Aorta (tissue), 5 donors: ENCODE measurements around the gene RAB5IF. TPM values are rescaled to one million over a fixed set of nuclear protein-coding genes. Genes with fewer than 3 reads are reported as not detected.
A peak's percentile ranks its signal among the peaks of the same experiment; 100 is the strongest.

ENCODE experiments used
- ATAC-seq: fragments of 200-7000 bp; cut with Tn5 transposase; one replicate; pipeline ENCODE4 v1.9.1; 2022; ENCODE audit warnings: moderate library complexity; ENCODE audit not compliant: low FRiP score
- DNase-seq, 2 donors: peaks; one replicate each; pipeline ENCODE4 v3.0.0-alpha.2; 2020
- H3K27ac ChIP-seq, 2 donors: one replicate each; pipeline ENCODE4 v1.5.1; 2013; ENCODE audit warnings: low read length in 2 of 2, mild to moderate bottlenecking in 2 of 2, moderate library complexity in 2 of 2, control low read depth in 1 of 2, inconsistent platforms in 1 of 2, low read depth in 1 of 2
- H3K27me3 ChIP-seq, 2 donors: one replicate each; pipeline ENCODE4 v1.6.1; 2013; ENCODE audit warnings: control low read depth in 1 of 2, low read length in 1 of 2, mild to moderate bottlenecking in 1 of 2, moderate library complexity in 1 of 2; ENCODE audit not compliant: insufficient read depth in 2 of 2, control insufficient read depth in 1 of 2
- H3K36me3 ChIP-seq, 2 donors: one replicate each; pipeline ENCODE4 v1.6.1; 2013; ENCODE audit warnings: control low read depth in 1 of 2, low read length in 1 of 2, mild to moderate bottlenecking in 1 of 2; ENCODE audit not compliant: insufficient read depth in 2 of 2, control insufficient read depth in 1 of 2
- H3K4me1 ChIP-seq, 2 donors: one replicate each; pipeline ENCODE4 v1.6.1; 2013; ENCODE audit warnings: low read length in 2 of 2, control low read depth in 1 of 2, mild to moderate bottlenecking in 1 of 2, moderate library complexity in 1 of 2; ENCODE audit not compliant: insufficient read depth in 2 of 2, control insufficient read depth in 1 of 2
- H3K4me3 ChIP-seq, 2 donors: one replicate each; pipeline ENCODE4 v1.5.1; 2013; ENCODE audit warnings: low read length in 2 of 2, control low read depth in 1 of 2, mild to moderate bottlenecking in 1 of 2
- H3K9me3 ChIP-seq: one replicate; pipeline ENCODE4 v1.6.1; 2013; ENCODE audit warnings: mild to moderate bottlenecking, low read length; ENCODE audit not compliant: control insufficient read depth
- WGBS, 2 donors: extraction: QIAGEN DNeasy Blood & Tissue Kit; methylation state at CpG; one replicate each; pipeline ENCODE4 v1.1.7; 2013; 5-methylcytosine and 5-hydroxymethylcytosine counted together
- intact Hi-C, 2 donors: fragments of 100-400 bp; cut with DNase I; formaldehyde crosslinking; loops; one replicate each; pipeline versions ENCODE4 v1.14.2 to v1.15.0; 2022
- polyA plus RNA-seq, 2 donors: library from polyadenylated mRNA; stranded (reverse); fragments of 200-250 nt; gene quantifications; one replicate each; pipeline ENCODE4 v1.2.3, GENCODE V29; 2013
- total RNA-seq, 2 donors: library from RNA; stranded (reverse); fragmentation: NEBNext Ultra II Directional; extraction: Animal tissue kit (Norgen Biotek cat#: 25700); gene quantifications; one replicate each; pipeline ENCODE4 v1.2.1, GENCODE V29; 2021
- donor health status: healthy with polysubstance abuse.
- donor health status: Bipolar disorder and iron deficiency.
- donor health status: DM: no; HTN: no; CAD: no.
- donor health status: DM: no; HTN: no; CAD: no.
- donor health status: DM: yes; HTN: yes; CAD: no.

RAB5IF gene
- total and polyA plus RNA-seq, 4 donors = 39.8 to 71.0 (median 50.1) TPM

DNA sequence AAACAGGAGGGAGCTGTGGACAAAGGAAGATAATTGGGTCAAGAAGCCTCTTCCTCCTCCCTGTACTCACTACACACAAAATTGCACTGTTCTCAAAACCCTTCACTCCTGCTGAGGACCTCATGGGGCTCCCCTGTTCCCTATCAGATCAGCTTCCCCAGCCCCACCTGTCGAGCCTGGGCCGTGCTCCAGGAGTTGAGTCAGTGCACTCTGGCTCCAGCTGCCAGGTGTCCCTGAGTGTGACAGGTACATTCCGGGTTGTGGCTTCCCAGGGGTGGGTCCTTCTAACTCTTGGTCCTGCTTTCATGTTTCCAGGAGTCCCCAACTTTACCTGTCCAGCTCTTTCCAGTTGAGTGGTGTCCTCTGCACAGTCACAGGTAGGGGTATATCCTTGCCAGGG is 8.4 kb downstream of the RAB5IF start:
- Histone ChIP-seq H3K4me3 (no peak overlapping the region), H3K36me3 (peaks cover 0 to 6% of the 10 kb centered on the region in 2 donors), H3K4me1 (no peaks in the 10 kb centered on the region), H3K27me3 (no peaks in the 10 kb centered on the region), H3K9me3 (no peaks in the 10 kb centered on the region), H3K27ac (no peak overlapping the region)
- DNase-seq (no peak), ATAC-seq (no peak)
- intact Hi-C loops = no loop called here
- 78 to 84% methylated on average over 3 of the region's 3 CpGs for WGBS, 2 donors

DNA sequence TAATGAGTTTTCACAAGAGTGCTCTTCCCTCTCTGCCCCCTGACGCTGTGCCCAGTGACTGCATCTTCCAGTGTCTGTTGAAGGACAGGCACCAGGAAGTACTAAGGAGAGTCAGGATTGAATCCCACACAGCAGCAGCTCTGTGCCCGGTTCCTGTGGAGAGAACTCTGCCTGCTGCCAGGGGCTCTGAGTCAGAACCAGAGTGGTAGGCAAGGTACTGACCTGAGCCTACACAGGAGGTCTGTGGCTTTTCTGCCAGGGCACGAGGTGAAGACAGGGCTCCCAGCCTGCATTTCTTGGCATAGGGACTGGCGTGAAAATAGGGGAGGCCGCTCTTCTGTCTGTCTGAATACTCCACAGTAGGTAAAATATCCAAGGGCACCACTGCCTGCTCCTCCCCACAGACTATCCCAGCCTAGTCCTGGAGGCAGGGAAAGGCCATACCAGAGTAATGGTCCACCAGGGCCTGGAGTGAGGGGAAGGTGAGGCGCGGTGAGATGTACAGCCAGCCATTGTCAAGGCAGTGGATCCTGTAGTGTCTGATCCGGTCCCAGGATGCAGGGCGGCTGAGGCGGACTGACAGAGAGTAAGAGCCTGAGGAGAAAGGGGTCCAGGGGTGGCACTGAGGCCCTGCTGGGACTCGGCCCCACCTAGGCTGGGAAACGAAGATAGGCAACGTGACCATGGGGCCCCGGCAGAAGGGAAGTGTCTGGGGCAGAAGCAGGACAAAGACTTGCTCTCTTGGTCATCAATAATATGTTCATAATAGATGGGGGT is 9.4 kb downstream of the RAB5IF start:
- DNase-seq (no peak), ATAC-seq (peak; percentile 11)
- intact Hi-C loops = no loop called here
- H3K4me3 ChIP-seq = no peak overlapping the region
- no peaks in the 10 kb centered on the region for H3K4me1 ChIP-seq
- no peak overlapping the region for H3K27ac ChIP-seq
- H3K27me3 ChIP-seq = no peaks in the 10 kb centered on the region
- 83 to 84% methylated on average over 14 of the region's 14 CpGs for WGBS, 2 donors
- peaks cover 0 to 6% of the 10 kb centered on the region in 2 donors for H3K36me3 ChIP-seq
- no peaks in the 10 kb centered on the region for H3K9me3 ChIP-seq

DNA sequence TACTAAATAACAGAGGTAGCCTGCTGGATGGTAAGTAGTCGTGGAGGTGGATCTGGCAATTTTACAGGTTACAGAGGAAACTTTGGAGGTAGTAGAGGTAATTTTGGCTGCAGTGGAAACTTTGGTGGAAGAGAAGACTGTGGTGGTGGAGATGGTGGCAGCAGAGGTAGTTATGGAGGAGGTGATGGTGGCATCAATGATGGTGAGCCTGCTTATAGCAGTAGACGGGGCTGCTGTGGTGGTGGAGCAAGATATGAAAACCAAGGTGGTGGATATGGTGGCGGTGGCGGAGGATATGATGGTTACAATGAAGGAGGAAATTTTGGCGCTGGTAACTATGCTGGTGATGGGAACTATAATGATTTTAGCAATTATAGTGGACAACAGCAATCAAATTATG is 15.3 kb downstream of the RAB5IF start:
- ATAC-seq (no peak), DNase-seq (no peak)
- Histone ChIP-seq H3K27ac (no peak overlapping the region), H3K27me3 (no peaks in the 10 kb centered on the region), H3K4me3 (no peak overlapping the region), H3K36me3 (no peaks in the 10 kb centered on the region), H3K9me3 (no peaks in the 10 kb centered on the region), H3K4me1 (no peaks in the 10 kb centered on the region)
- intact Hi-C loops = no loop called here
- 94 to 95% methylated on average over 5 of the region's 5 CpGs for WGBS, 2 donors

DNA sequence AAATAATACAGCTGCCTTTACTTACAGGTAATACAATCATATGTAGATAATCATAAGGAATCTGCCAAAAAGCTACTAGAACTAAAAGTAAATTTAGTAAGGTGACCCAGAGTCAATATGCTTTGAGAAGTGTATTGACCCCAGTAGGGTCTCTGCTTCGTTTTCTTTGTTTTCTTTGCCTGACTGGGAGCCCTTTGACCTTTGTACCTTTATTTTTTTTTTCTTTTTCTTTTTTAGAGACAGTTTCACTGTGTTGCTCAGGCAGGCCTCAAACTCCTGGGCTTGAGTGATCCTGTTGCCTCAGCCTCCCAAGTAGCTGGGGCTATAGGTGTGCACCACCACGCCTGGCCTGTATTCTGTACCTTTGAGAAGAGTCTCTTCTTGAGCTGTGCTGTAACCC is 17.9 kb downstream of the RAB5IF start:
- 70 to 86% methylated on average over 2 of the region's 2 CpGs for WGBS, 2 donors
- H3K36me3 ChIP-seq = no peaks in the 10 kb centered on the region
- H3K4me1 ChIP-seq = no peaks in the 10 kb centered on the region
- intact Hi-C loops = no loop called here
- ATAC-seq (no peak), DNase-seq (no peak)
- no peak overlapping the region for H3K4me3 ChIP-seq
- no peaks in the 10 kb centered on the region for H3K9me3 ChIP-seq
- no peak overlapping the region for H3K27ac ChIP-seq
- no peaks in the 10 kb centered on the region for H3K27me3 ChIP-seq

DNA sequence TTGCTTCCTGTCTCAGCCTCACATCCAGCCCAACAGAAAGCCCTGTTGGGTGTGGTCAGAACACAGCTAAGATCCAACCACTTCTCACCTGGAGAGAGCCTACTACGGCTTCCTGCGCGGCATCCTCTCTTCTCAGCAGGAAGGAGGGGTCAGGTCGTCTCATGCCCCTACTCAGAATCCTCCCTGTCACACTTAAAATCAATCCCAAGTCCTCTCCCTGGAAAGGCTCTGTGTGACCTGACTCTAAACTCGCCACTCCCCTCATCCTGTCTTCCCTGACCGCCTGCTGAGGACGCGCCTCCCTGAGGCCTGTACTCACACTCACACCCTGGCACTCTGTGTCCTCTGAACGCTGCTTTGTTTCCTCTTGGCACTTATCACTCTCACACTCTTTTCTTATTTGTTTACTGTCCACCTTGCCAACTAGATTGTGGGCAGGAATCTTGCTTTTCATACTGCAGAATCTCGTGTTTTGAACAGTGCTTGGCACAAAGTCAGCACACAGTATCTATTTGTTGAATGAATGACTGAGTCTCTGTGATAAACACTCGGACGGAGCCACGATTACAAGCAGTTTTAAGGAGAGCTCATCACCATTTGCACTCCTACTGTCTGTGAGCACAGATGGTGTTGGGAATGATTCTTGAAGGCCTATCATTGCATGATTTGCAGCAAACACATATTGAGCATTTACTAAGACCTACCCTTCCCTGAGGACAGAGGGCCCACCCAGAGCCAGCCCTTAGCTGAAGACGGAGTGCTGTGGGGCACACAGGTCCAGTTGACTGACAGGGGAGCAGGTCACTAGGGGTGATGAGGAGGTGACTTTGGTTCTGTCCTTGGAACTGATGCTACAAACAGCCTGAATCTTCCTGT is 18.7 kb downstream of the RAB5IF start:
- 56 to 57% methylated on average over 14 of the region's 14 CpGs for whole genome bisulfite sequencing, 2 donors
- DNase-seq (no peak), ATAC-seq (no peak)
- H3K9me3 ChIP-seq = no peaks in the 10 kb centered on the region
- no peaks in the 10 kb centered on the region for H3K27me3 ChIP-seq
- H3K36me3 ChIP-seq = no peaks in the 10 kb centered on the region
- H3K4me1 ChIP-seq = no peaks in the 10 kb centered on the region
- H3K4me3 ChIP-seq = no peak overlapping the region
- no peak overlapping the region for H3K27ac ChIP-seq
- intact Hi-C loops = no loop called here

DNA sequence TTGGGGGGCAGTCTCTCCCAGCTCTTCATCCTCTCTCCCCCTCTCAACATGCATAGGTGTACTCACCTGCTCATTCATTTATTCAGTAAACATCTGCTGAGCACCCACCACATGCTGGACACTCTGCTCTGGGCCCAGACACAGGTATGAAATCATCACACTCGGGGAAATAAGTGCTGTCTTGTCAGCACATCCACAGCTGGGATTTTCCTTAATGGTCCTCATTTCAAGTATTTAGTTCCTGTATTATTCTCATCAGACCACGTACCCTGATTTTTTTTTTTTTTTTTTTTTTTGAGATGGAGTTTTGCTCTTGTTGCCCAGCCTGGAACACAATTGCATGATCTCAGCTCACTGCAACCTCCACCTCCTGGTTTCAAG is 19.4 kb downstream of the RAB5IF start:
- no peaks in the 10 kb centered on the region for H3K36me3 ChIP-seq
- no peaks in the 10 kb centered on the region for H3K27me3 ChIP-seq
- no peaks in the 10 kb centered on the region for H3K4me1 ChIP-seq
- intact Hi-C loops = no loop called here
- H3K4me3 ChIP-seq = no peak overlapping the region
- DNase-seq (no peak), ATAC-seq (no peak)
- WGBS, 2 donors = 66 to 74% methylated on average over 2 of the region's 2 CpGs
- H3K27ac ChIP-seq = no peak overlapping the region
- H3K9me3 ChIP-seq = no peaks in the 10 kb centered on the region

DNA sequence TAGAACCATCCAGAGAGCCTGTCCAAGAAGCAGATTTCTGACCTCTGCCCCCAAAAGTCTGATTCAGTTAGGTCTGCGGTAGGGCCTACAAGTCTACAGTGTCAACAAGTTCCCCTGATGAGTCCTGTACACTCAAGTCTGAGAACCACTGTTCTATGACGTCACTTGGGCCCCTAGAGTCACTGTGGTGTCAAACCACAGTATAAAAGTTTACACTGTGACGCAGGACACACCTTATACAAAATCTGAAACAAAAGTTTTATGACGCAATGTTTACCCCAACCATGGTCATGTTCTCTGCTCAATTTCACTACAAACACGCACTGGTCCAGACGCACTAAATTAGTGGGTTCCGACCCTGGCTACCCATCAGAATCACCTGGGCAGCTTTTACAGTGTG is 22.5 kb downstream of the RAB5IF start:
- no peaks in the 10 kb centered on the region for H3K9me3 ChIP-seq
- H3K27ac ChIP-seq = no peak overlapping the region
- ATAC-seq (no peak), DNase-seq (no peak)
- H3K27me3 ChIP-seq = no peaks in the 10 kb centered on the region
- H3K36me3 ChIP-seq = no peaks in the 10 kb centered on the region
- intact Hi-C loops = no loop called here
- 91 to 93% methylated on average over 7 of the region's 7 CpGs for WGBS, 2 donors
- H3K4me3 ChIP-seq = no peak overlapping the region
- H3K4me1 ChIP-seq = no peaks in the 10 kb centered on the region

DNA sequence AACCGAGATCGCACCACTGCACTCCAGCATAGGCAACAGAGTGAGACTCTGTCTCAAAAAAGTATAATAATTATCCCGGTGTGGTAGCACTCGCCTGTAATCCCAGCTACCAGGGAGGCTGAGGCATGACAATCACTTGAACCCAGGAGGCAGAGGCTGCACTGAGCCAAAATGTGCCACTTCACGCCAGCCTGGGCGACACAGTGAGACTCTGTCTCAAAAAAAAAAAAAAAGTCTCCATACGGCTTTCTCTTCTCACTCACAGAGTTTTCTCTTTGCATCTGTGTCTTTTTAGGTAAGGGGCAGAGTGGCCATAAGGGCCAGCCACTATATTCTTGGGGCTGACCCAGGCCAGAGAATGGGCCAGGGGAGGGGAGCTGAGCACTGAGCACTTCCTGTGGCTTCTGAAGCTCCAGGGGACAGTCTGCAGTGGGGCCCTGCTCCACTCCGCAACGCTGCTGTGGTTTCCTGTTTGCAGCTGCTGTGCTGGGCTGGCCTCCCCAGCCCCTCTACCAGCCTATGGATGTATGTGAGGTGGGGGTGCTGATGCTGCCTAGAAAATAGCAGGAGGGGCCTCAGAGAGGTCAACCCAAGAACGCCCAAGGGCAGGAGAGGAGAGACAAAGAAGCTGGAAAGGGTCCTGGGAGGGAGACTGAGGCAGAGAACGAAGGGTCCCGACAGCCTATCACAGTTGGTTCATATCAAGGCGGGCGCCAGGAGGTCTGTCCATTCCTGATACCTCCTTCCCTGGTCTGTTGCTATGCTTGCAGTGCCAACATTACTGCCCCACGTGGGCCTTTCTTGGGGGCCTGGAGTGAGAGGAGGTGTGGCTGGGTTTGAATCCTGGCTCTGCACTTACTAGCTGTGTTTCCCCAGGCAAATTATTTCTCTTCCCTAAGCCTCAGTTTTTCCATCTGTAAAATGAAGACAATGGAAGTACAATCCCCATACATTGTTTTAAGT is 24.4 kb downstream of the RAB5IF start:
- no peak for ATAC-seq
- H3K4me1 ChIP-seq = no peaks in the 10 kb centered on the region
- H3K9me3 ChIP-seq = no peaks in the 10 kb centered on the region
- no peaks in the 10 kb centered on the region for H3K27me3 ChIP-seq
- H3K27ac ChIP-seq = no peak overlapping the region
- H3K36me3 ChIP-seq = no peaks in the 10 kb centered on the region
- no peak overlapping the region for H3K4me3 ChIP-seq
- DNase-seq = no peak
- WGBS, 2 donors = 78 to 80% methylated on average over 15 of the region's 15 CpGs
- intact Hi-C loops = no loop called here
